K562 (cell line): ENCODE results near the gene UBL3. TPM values are rescaled to one million over a fixed set of nuclear protein-coding genes. Genes with fewer than 3 reads are reported as not detected.

Source experiments
- ATAC-seq: fragments of 200-7000 bp; cut with Tn5 transposase; 3 replicates; pipeline ENCODE4 v1.9.1; 2020; ENCODE audit warnings: moderate library complexity
- BruUV-seq: library from RNA; stranded (reverse); fragments of 400-500 nt; replicated peaks from 2 replicates; lab custom pipeline; 2021; lab: Mats Ljungman, UMichigan
- CTCF ChIA-PET: fragments of 300-600 bp; formaldehyde crosslinking; extraction: SDS; loops from one replicate; lab custom pipeline; 2021; ENCODE audit warnings: low intra/inter-chr PET ratio; lab: Yijun Ruan, JAX
- POLR2A ChIA-PET: fragments of 300-600, 350-650 bp; sonication (Branson Sonifier 250); formaldehyde crosslinking; extraction: SDS; loops from one replicate; lab custom pipeline; 2021; ENCODE audit warnings: antibody characterized with exemption, inconsistent platforms; lab: Yijun Ruan, JAX
- DNase-seq, 4 experiments: peaks; one replicate each; pipeline versions ENCODE4 v3.0.0 to v3.0.0-alpha.2; 2011 to 2018; ENCODE audit warnings: low spot score in 3 of 4, mixed read lengths in 3 of 4; ENCODE audit errors: extremely low read depth in 1 of 4
- FAIRE-seq: peaks from 2 replicates; lab custom pipeline; 2011; peaks lifted over from hg19 to GRCh38; lab: Jason Lieb, UNC
- H2AFZ ChIP-seq: 2 replicates; pipeline ENCODE4 v1.6.0; 2011; ENCODE audit warnings: low read depth, low read length, control low read depth, inconsistent platforms
- H3K27ac ChIP-seq: fragments of 200-600 bp; 3 replicates; pipeline ENCODE4 v1.8.0; 2011; ENCODE audit warnings: low read depth, mild to moderate bottlenecking, control low read depth, inconsistent platforms, low read length, moderate library complexity, mixed read lengths; ENCODE audit errors: extremely low read depth
- H3K27me3 ChIP-seq, 2 experiments: fragments of 300-600 bp in 1 of 2; 2 replicates in 1 of 2; 3 replicates in 1 of 2; pipeline versions ENCODE4 v1.6.0 to v1.8.0; 2011; ENCODE audit warnings: inconsistent platforms in 2 of 2, low read length in 2 of 2, mild to moderate bottlenecking in 1 of 2, mixed read lengths in 1 of 2, moderate library complexity in 1 of 2; ENCODE audit not compliant: control insufficient read depth in 2 of 2, insufficient read depth in 2 of 2
- H3K36me3 ChIP-seq: fragments of 300-600 bp; 3 replicates; pipeline ENCODE4 v1.8.0; 2011; ENCODE audit warnings: mild to moderate bottlenecking, low read length, inconsistent platforms; ENCODE audit not compliant: control insufficient read depth, insufficient read depth
- H3K4me1 ChIP-seq, 2 experiments: fragments of 200-600 bp in 1 of 2; replicated peaks in 1 of 2; 2 replicates in 1 of 2; 3 replicates in 1 of 2; pipeline versions ENCODE4 v1.5.1 to v1.8.0; 2011; ENCODE audit warnings: inconsistent platforms in 2 of 2, low read length in 2 of 2, mild to moderate bottlenecking in 1 of 2, mixed read lengths in 1 of 2, moderate library complexity in 1 of 2; ENCODE audit not compliant: control insufficient read depth in 2 of 2, insufficient read depth in 2 of 2
- H3K4me2 ChIP-seq: 2 replicates; pipeline ENCODE4 v1.6.1; 2011; ENCODE audit warnings: low read length, control low read depth, inconsistent platforms, mixed read lengths; ENCODE audit not compliant: insufficient read depth
- H3K4me3 ChIP-seq: fragments of 200-600 bp; sonication (generic), shearing (Covaris generic); 2 replicates; pipeline ENCODE4 v1.5.1; 2016; ENCODE audit warnings: control low read depth, inconsistent platforms
- H3K79me2 ChIP-seq: fragments of 200-600 bp; 3 replicates; pipeline ENCODE4 v1.8.0; 2011; ENCODE audit warnings: low read length, inconsistent platforms; ENCODE audit not compliant: control insufficient read depth, insufficient read depth
- H3K9ac ChIP-seq, 2 experiments: 2 replicates each; pipeline versions ENCODE4 v1.6.0 to v1.6.1; 2011; ENCODE audit warnings: low read depth in 2 of 2, low read length in 2 of 2, control low read depth in 1 of 2, inconsistent platforms in 1 of 2, mild to moderate bottlenecking in 1 of 2, mixed read lengths in 1 of 2; ENCODE audit not compliant: insufficient read depth in 1 of 2
- H3K9me1 ChIP-seq: one replicate; pipeline ENCODE4 v1.6.0; 2011; ENCODE audit warnings: inconsistent platforms, mild to moderate bottlenecking, low read length, moderate library complexity; ENCODE audit not compliant: control insufficient read depth, insufficient read depth
- H3K9me3 ChIP-seq: replicated peaks from 2 replicates; pipeline ENCODE4 v1.5.1; 2011; ENCODE audit warnings: low read depth, low read length, inconsistent platforms; ENCODE audit not compliant: control insufficient read depth, insufficient read depth
- H4K20me1 ChIP-seq: replicated peaks from 2 replicates; pipeline ENCODE4 v1.6.1; 2011; ENCODE audit warnings: low read length, inconsistent platforms, mixed read lengths; ENCODE audit not compliant: control insufficient read depth, insufficient read depth
- CBFA2T2 ChIP-seq: fragments of 450-650 bp; conservative IDR thresholded peaks from 2 replicates; pipeline ENCODE4 v1.6.1; 2017; ENCODE audit warnings: mild to moderate bottlenecking
- EGR1 ChIP-seq: fragments of 450-650 bp; conservative IDR thresholded peaks from 2 replicates; pipeline ENCODE4 v1.6.1; 2017; ENCODE audit warnings: mild to moderate bottlenecking
- HDGF ChIP-seq: fragments of 450-650 bp; IDR thresholded peaks from 2 replicates; pipeline ENCODE4 v1.6.1; 2016
- HMG20B ChIP-seq: fragments of 250-450 bp; sonication (Bioruptor Pico); IDR thresholded peaks from 2 replicates; pipeline ENCODE4 v1.5.0; 2021; ENCODE audit warnings: mild to moderate bottlenecking
- KAT7 ChIP-seq: sonication (generic); formaldehyde crosslinking; IDR thresholded peaks from 2 replicates; pipeline ENCODE4 v1.8.0; 2022; ENCODE audit warnings: missing genetic modification reagents, mild to moderate bottlenecking, borderline replicate concordance
- KAT8 ChIP-seq: fragments of 450-650 bp; IDR thresholded peaks from 2 replicates; pipeline ENCODE4 v1.6.1; 2016; ENCODE audit warnings: low read depth, mild to moderate bottlenecking
- MBD1 ChIP-seq: fragments of 250-450 bp; sonication (Bioruptor Pico); IDR thresholded peaks from 2 replicates; pipeline ENCODE4 v1.8.0; 2022; ENCODE audit warnings: inconsistent platforms
- MEF2D ChIP-seq: conservative IDR thresholded peaks from 2 replicates; pipeline ENCODE4 v1.6.1; 2016; ENCODE audit warnings: low read depth, missing genetic modification characterization, missing compliant biosample characterization
- MTA2 ChIP-seq: fragments of 450-650 bp; IDR thresholded peaks from 2 replicates; pipeline ENCODE4 v1.6.1; 2016; ENCODE audit warnings: low read depth
- NCOA6 ChIP-seq: fragments of 450-650 bp; IDR thresholded peaks from 2 replicates; pipeline ENCODE4 v1.6.1; 2017; ENCODE audit warnings: mild to moderate bottlenecking
- PBX2 ChIP-seq, 2 experiments: IDR thresholded peaks in 1 of 2; conservative IDR thresholded peaks in 1 of 2; 2 replicates each; pipeline ENCODE4 v1.6.1; 2016; ENCODE audit warnings: low read depth in 2 of 2, mild to moderate bottlenecking in 1 of 2, missing compliant biosample characterization in 1 of 2, missing genetic modification characterization in 1 of 2, moderate library complexity in 1 of 2
- PCBP2 ChIP-seq: fragments of 200-400 bp; formaldehyde crosslinking; IDR thresholded peaks from 2 replicates; pipeline ENCODE4 v1.6.1; 2018; ENCODE audit warnings: low read length, low read depth, mild to moderate bottlenecking, moderate library complexity; ENCODE audit not compliant: poor library complexity, severe bottlenecking
- PYGO2 ChIP-seq: fragments of 450-650 bp; IDR thresholded peaks from 2 replicates; pipeline ENCODE4 v1.6.1; 2016; ENCODE audit warnings: mild to moderate bottlenecking, missing genetic modification characterization, moderate library complexity, missing compliant biosample characterization
- RAD21 ChIP-seq, 2 experiments: fragments of 250-450 bp in 1 of 2; fragments of 450-650 bp in 1 of 2; sonication (Bioruptor Pico) in 1 of 2; formaldehyde crosslinking in 1 of 2; IDR thresholded peaks in 1 of 2; conservative IDR thresholded peaks in 1 of 2; 2 replicates each; pipeline versions ENCODE4 v1.4.0 to v1.8.0; 2020 to 2022; ENCODE audit warnings: mild to moderate bottlenecking in 2 of 2, moderate library complexity in 1 of 2
- SIN3A ChIP-seq, 2 experiments: fragments of 150-350 bp in 1 of 2; IDR thresholded peaks; 2 replicates each; pipeline ENCODE4 v1.6.1; 2011 to 2016; ENCODE audit warnings: borderline replicate concordance in 2 of 2, low read depth in 2 of 2, low read length in 2 of 2, mild to moderate bottlenecking in 2 of 2, moderate library complexity in 2 of 2; ENCODE audit not compliant: control insufficient read depth in 1 of 2
- TBL1XR1 ChIP-seq, 2 experiments: IDR thresholded peaks; 2 replicates each; pipeline ENCODE4 v1.6.1; 2012; ENCODE audit warnings: improper control_type of control experiment in 2 of 2, low read length in 2 of 2, mild to moderate bottlenecking in 1 of 2
- TEAD2 ChIP-seq: fragments of 450-650 bp; IDR thresholded peaks from 2 replicates; pipeline ENCODE4 v1.6.1; 2016; ENCODE audit warnings: missing genetic modification characterization, control low read depth, missing compliant biosample characterization
- ZNF764 ChIP-seq: fragments of 250-450 bp; sonication (Bioruptor Pico); IDR thresholded peaks from 2 replicates; pipeline ENCODE4 v1.4.0; 2020; ENCODE audit warnings: low read depth, mild to moderate bottlenecking, moderate library complexity
- ZNF79 ChIP-seq: fragments of 250-450 bp; sonication (Bioruptor Pico); IDR thresholded peaks from 2 replicates; pipeline ENCODE4 v1.4.0; 2020; ENCODE audit warnings: low read depth, mild to moderate bottlenecking, moderate library complexity
- WGBS: fragments of 100-300 bp; shearing (Covaris generic); methylation state at CpG from one replicate; pipeline ENCODE4 v1.1.6; 2016; ENCODE audit warnings: low coverage, mixed read lengths; ENCODE audit not compliant: insufficient coverage; ENCODE audit errors: missing lambda C conversion rate; 5-methylcytosine and 5-hydroxymethylcytosine counted together
- in situ Hi-C: fragments of 300-500 bp; cut with MboI; formaldehyde crosslinking; loops from 4 replicates; pipeline ENCODE4 v1.15.0; 2018; ENCODE audit warnings: inconsistent platforms, mixed read lengths
- intact Hi-C: fragments of 100-400 bp; cut with micrococcal nuclease; formaldehyde crosslinking; loops from 2 replicates; pipeline ENCODE4 v1.14.2; 2022
- polyA plus RNA-seq, 8 experiments: library from polyadenylated mRNA; depleted of rRNA in 4 of 8; stranded (reverse) in 5 of 8; unstranded in 3 of 8; fragments of >200 nt; fragmentation: Nextera tagmentation in 2 of 8; fragmentation: Illumina TruSeq in 1 of 8; extraction: Ambion mirVana in 2 of 8; extraction: Trizol in 1 of 8; gene quantifications; 2 replicates each; pipeline versions ENCODE4 v1.2.1 to v1.2.3, GENCODE V29; 2011 to 2014; ENCODE audit warnings: inconsistent platforms in 1 of 8, missing spikeins in 1 of 8
- total RNA-seq, 7 experiments: library from RNA; depleted of rRNA in 6 of 7; stranded (reverse); fragments of >200 nt in 6 of 7; fragmentation: Illumina TruSeq in 2 of 7; extraction: Trizol in 2 of 7; gene quantifications; 2 replicates each; pipeline versions ENCODE4 v1.2.1 to v1.2.3, GENCODE V29; 2011 to 2021; ENCODE audit warnings: low replicate concordance in 1 of 7

UBL3 gene
- total and polyA plus RNA-seq, 9 of the 15 experiments (the other 6 are each of a cell fraction or from before 2014, with no cell fraction given): 0.64 to 2.4 (median 1.8) TPM

GRCh38 chr13:29855009-29855408 is 4.6 kb upstream of the UBL3 start (continued):
- no peak for TF ChIP-seq MBD1 (CRISPR knock-in tag)
- no peak for TF ChIP-seq MEF2D (tag)
- TF ChIP-seq MTA2: no peak
- no peak for TF ChIP-seq HMG20B

GRCh38 chr13:29853131-29853530 is 2.7 kb upstream of the UBL3 start:
- Histone ChIP-seq H3K9ac (no peak overlapping the region), H3K36me3 (no peaks in the 10 kb centered on the region), H4K20me1 (no peaks in the 10 kb centered on the region), H3K79me2 (no peaks in the 10 kb centered on the region), H3K4me2 (no peak overlapping the region), H3K27ac (no peak overlapping the region), H3K27me3 (peaks cover 2 to 4% of the 10 kb centered on the region in 2 experiments; a peak in 1 of 5 replicates), H3K4me3 (no peak overlapping the region), H2AFZ (no peak overlapping the region), H3K9me1 (no peaks in the 10 kb centered on the region), H3K4me1 (peaks cover 3 to 7% of the 10 kb centered on the region in 2 experiments; a peak in 3 of 5 replicates), H3K9me3 (no peaks in the 10 kb centered on the region)
- CTCF ChIA-PET: no interaction called here
- BruUV-seq: no TSS peak
- in situ Hi-C loops: no loop called here
- ATAC-seq (no peak), FAIRE-seq (no peak), DNase-seq (no peak)
- 0% methylated on average over 2 of the region's 2 CpGs for WGBS
- POLR2A ChIA-PET: no interaction called here
- intact Hi-C loops: no loop called here
- TF ChIP-seq KAT7 (CRISPR knock-in tag): no peak
- TF ChIP-seq TEAD2 (tag): no peak
- TF ChIP-seq KAT8: no peak
- TF ChIP-seq PBX2 (CRISPR knock-in tag; IDR thresholded peaks at IDR 0.05; ENCODE audit: low read depth): no peak
- TF ChIP-seq PBX2 (tag; conservative IDR thresholded peaks at IDR 0.05; ENCODE audit: low read depth): no peak
- TF ChIP-seq EGR1: no peak
- TF ChIP-seq ZNF79 (CRISPR knock-in tag): no peak
- no peak for TF ChIP-seq PCBP2
- no peak for TF ChIP-seq SIN3A (IDR thresholded peaks at IDR 0.05; ENCODE audit: borderline replicate concordance in 2 of 2, control insufficient read depth in 1 of 2, low read depth in 2 of 2, low read length in 2 of 2)
- TF ChIP-seq HDGF: no peak
- TF ChIP-seq NCOA6: no peak
- no peak for TF ChIP-seq CBFA2T2
- no peak for TF ChIP-seq TBL1XR1 (IDR thresholded peaks at IDR 0.05; ENCODE audit: low read length in 2 of 2)
- TF ChIP-seq RAD21 (CRISPR knock-in tag; conservative IDR thresholded peaks at IDR 0.05 in 1 of 2, IDR thresholded peaks at IDR 0.05 in 1 of 2): no peak
- TF ChIP-seq ZNF764: no peak
- TF ChIP-seq PYGO2 (tag): no peak
